Activated CD8-positive, alpha-beta T cell treated with anti-CD3 and anti-CD28 coated beads for 36 hours (primary cell): ENCODE data around the gene NKX2-1. TPM values are rescaled to one million over a fixed set of nuclear protein-coding genes. Genes with fewer than 3 reads are reported as not detected.

ENCODE experiments used
- ATAC-seq: fragments of 200-7000 bp; cut with Tn5 transposase; one replicate; pipeline ENCODE4 v1.10.0; 2021; ENCODE audit warnings: mild to moderate bottlenecking, moderate library complexity
- CTCF ChIA-PET: fragments of 350-600 bp; sonication (Branson Sonifier 250); formaldehyde crosslinking; loops from one replicate; lab custom pipeline; 2021; ENCODE audit warnings: antibody characterized with exemption; lab: Charles Lee
- POLR2A ChIA-PET: fragments of 350-600 bp; sonication (Branson Sonifier 250); formaldehyde crosslinking; loops from one replicate; lab custom pipeline; 2021; ENCODE audit warnings: antibody characterized with exemption; lab: Charles Lee
- DNase-seq: peaks from one replicate; pipeline ENCODE4 v3.0.0-alpha.2; 2020
- H3K27ac Mint-ChIP-seq: one replicate; pipeline ENCODE4 v1.8.0; 2021; ENCODE audit warnings: mild to moderate bottlenecking, mixed read lengths
- H3K27me3 Mint-ChIP-seq: one replicate; pipeline ENCODE4 v1.8.0; 2021; ENCODE audit warnings: mixed read lengths
- H3K36me3 Mint-ChIP-seq: one replicate; pipeline ENCODE4 v1.8.0; 2021; ENCODE audit warnings: low read depth, mixed read lengths
- H3K4me1 Mint-ChIP-seq: one replicate; pipeline ENCODE4 v1.8.0; 2021; ENCODE audit warnings: low read depth, mixed read lengths
- H3K4me3 Mint-ChIP-seq: one replicate; pipeline ENCODE4 v1.8.0; 2021; ENCODE audit warnings: mild to moderate bottlenecking, moderate library complexity, mixed read lengths
- H3K9me3 Mint-ChIP-seq: one replicate; pipeline ENCODE4 v1.8.0; 2021; ENCODE audit warnings: mixed read lengths
- intact Hi-C: fragments of 100-400 bp; cut with micrococcal nuclease; formaldehyde crosslinking; loops from one replicate; pipeline ENCODE4 v1.10.0; 2022
- total RNA-seq, 2 experiments: library from RNA; stranded (reverse); gene quantifications; one replicate each; pipeline ENCODE4 v1.2.3, GENCODE V29; 2021
- TF ChIP-seq, protein P1 (sequence below): fragments of 200-600 bp; IDR thresholded peaks from one replicate; pipeline ENCODE4 v1.8.0; 2022; ENCODE audit warnings: antibody characterized with exemption, mild to moderate bottlenecking

NKX2-1 gene
- total RNA-seq, 2 experiments from 2014 or later = 0.25 TPM; not detected in 1

DNA sequence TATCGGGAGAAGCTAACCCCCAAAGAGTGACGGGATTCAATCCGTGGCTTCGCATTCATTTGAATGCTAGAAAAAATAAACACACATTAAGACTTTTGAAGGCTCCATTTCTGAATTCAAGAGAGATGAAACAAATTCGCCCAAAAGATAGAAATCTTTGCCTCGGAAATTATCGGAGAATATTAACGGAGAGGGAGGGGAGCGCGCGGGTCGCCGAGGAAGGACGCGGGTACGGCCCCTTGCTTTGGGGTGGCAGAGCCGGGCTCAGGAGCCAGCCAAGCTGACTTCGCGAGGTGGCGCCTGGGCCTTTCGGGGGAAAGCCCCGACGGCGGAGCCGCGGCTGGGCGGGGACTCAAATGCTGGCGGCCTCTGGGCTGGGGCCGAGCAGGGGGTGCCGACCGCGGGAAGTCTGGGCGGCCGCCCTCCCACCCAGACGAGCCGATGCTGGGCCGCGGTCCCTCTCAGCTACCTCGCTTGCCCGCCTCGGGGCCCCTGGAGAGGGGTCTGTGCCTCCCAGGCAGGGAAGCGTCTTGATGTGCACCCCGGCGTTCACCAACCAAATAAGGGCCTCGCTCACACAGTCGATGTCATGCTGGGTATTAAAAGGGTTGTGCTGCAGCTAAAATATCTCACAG is 14.7 kb downstream of the NKX2-1 start:
- ATAC-seq (peak; percentile 42), DNase-seq (no peak)
- Mint-ChIP-seq H3K4me3 (no peak overlapping the region), H3K36me3 (peaks cover 2% of the 10 kb centered on the region), H3K9me3 (peaks cover 2% of the 10 kb centered on the region), H3K4me1 (peaks cover 9% of the 10 kb centered on the region), H3K27me3 (peaks cover 72% of the 10 kb centered on the region), H3K27ac (no peak overlapping the region)
- intact Hi-C loops = loop anchor here (5.0 kb wide), 1 partner anchor 152 kb away; no protein-coding TSS in a partner anchor
- TF ChIP-seq, protein P1, sequence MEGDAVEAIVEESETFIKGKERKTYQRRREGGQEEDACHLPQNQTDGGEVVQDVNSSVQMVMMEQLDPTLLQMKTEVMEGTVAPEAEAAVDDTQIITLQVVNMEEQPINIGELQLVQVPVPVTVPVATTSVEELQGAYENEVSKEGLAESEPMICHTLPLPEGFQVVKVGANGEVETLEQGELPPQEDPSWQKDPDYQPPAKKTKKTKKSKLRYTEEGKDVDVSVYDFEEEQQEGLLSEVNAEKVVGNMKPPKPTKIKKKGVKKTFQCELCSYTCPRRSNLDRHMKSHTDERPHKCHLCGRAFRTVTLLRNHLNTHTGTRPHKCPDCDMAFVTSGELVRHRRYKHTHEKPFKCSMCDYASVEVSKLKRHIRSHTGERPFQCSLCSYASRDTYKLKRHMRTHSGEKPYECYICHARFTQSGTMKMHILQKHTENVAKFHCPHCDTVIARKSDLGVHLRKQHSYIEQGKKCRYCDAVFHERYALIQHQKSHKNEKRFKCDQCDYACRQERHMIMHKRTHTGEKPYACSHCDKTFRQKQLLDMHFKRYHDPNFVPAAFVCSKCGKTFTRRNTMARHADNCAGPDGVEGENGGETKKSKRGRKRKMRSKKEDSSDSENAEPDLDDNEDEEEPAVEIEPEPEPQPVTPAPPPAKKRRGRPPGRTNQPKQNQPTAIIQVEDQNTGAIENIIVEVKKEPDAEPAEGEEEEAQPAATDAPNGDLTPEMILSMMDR = no peak
- POLR2A ChIA-PET = interaction anchor here (0.7 kb wide), 1 partner anchor 13 kb away, joined by 4 read pairs; no protein-coding TSS in a partner anchor
- CTCF ChIA-PET = interaction anchor here (1.8 to 3.3 kb wide), 2 partner anchors 15 to 19 kb away, joined by 4 to 15 read pairs; partner anchors contain the start of gene NKX2-1

DNA sequence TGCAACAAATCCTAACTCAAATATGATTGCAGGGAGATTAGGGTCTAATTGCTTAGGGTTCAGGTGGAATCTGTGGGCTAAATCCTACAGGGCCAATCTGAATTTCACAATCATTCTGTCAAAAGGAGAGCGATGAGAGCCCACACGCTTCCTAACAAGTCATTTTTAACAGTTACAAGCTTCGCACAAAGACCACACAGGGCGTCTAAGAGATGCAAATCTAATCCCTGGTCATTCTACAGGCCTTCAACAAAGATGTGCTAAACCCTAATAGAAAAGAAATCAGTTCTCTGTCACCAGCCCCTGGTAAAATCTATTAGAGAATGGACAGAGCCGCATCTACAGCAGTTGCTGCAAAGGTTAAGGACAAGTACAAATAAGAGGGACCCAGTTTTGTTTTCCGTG is 15.3 kb downstream of the NKX2-1 start:
- DNase-seq (no peak), ATAC-seq (no peak)
- ChIA-PET POLR2A (interaction anchor here (0.7 kb wide), 1 partner anchor 14 kb away, joined by 4 read pairs; no protein-coding TSS in a partner anchor), CTCF (interaction anchor here (1.8 to 3.3 kb wide), 2 partner anchors 16 to 20 kb away, joined by 4 to 15 read pairs; partner anchors contain the start of gene NKX2-1)
- TF ChIP-seq, protein P1 = no peak
- intact Hi-C loops = loop anchor here (5.0 kb wide), 1 partner anchor 153 kb away; no protein-coding TSS in a partner anchor
- Mint-ChIP-seq H3K4me3 (no peak overlapping the region), H3K36me3 (peaks cover 2% of the 10 kb centered on the region), H3K27ac (no peak overlapping the region), H3K27me3 (peaks cover 72% of the 10 kb centered on the region), H3K9me3 (peaks cover 2% of the 10 kb centered on the region), H3K4me1 (peaks cover 9% of the 10 kb centered on the region)

DNA sequence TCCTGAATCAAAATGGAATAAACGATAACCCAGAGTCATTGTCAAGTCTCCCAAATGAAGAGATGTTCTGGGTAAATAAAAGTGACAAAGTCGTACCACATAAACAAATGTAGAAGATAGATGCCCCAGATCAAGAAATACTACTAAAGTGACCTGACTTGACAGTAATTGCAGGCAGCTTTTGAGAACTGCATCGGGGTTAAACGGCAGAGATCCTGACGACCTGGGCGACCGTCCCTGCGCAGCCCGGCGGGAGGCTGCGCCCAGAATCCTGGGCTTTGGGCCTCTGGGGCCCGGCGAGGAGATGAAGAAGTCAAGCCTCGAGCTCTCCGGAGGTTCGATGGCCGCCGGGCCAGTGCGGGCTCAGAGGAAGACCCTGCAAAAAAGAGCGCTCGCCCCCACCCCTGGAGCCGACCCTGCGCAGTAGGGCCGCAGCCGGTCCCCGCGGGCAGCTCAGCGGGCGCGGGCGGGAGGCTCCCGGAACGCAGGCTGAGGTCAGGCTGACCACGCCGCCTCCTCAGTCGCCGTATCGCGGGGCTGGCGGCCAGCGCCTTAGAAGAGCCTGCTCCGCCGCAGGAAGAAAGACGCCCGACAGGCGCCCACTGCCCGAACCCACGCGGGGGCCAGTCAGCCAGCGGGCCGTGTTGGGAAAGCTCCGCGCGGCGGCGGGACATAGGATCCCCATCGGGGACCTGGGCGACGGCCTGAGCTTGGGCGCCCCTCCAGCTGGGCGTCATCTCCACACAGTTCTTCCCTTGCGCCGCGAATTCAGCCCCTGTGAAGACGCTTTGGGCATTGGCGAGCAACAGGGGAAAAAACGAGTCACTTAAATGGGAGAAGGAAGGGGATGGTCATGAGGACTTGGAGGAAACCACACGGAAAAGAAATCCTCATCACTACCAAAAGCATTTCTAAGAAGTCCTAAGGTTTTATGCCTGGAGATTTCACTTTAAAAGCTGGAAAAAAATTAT is 16.0 kb downstream of the NKX2-1 start:
- POLR2A ChIA-PET = no interaction called here
- no peaks in the 10 kb centered on the region for H3K9me3 Mint-ChIP-seq
- intact Hi-C loops = no loop called here
- H3K36me3 Mint-ChIP-seq = peaks cover 2% of the 10 kb centered on the region
- CTCF ChIA-PET = interaction anchor here (1.8 to 3.3 kb wide), 2 partner anchors 17 to 20 kb away, joined by 4 to 15 read pairs; partner anchors contain the start of gene NKX2-1
- TF ChIP-seq, protein P1 = no peak
- H3K27ac Mint-ChIP-seq = no peak overlapping the region
- no peak for ATAC-seq
- peaks cover 67% of the 10 kb centered on the region for H3K27me3 Mint-ChIP-seq
- no peak overlapping the region for H3K4me3 Mint-ChIP-seq
- H3K4me1 Mint-ChIP-seq = peaks cover 9% of the 10 kb centered on the region
- no peak for DNase-seq

DNA sequence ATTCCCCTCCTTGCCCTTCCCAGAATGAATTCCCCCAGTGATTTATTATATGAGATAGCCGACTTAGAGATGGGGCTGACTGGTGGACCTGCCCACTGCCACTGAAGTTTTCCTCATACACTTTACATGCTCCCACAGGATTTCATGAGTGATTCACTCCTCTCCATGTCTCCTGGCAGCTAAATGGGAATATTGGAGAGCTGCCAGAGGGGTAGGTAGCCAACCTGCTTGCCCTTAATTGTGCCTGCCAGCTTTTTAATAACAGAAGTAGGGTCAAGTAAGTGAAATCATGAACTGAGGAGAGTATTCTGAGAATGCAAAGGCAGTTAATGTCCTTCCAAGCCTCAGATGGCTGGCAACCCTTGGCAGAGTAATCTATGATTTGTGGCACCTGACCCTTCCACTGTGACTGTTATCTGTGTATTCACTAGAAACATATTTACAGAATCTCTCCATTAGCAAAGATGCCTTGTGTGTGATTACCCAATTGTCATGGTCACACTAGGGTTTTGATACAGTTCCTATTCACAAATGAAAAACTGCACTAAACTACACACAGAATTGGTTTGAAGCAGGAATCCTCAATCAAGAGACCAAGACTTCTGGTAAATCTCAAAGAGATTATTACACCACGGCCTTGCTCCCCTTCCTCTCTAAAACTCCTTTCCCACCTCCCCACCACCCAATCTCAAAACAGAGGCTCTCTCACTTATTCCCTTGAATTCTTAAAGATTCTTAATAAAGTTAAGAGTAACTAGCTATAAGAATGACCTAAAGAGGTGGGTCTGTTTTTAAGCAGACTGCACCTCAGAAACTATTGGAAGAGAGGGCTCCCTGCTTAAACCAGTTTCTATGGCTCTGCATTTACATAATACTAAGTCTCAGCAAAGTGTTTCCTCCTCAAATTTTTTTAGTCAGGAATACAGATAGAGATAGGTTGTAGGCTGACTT is 17.2 kb downstream of the NKX2-1 start:
- no peak overlapping the region for H3K4me3 Mint-ChIP-seq
- intact Hi-C loops = no loop called here
- peaks cover 9% of the 10 kb centered on the region for H3K4me1 Mint-ChIP-seq
- ChIA-PET CTCF (no interaction called here), POLR2A (no interaction called here)
- no peaks in the 10 kb centered on the region for H3K9me3 Mint-ChIP-seq
- TF ChIP-seq, protein P1 = no peak
- DNase-seq (no peak), ATAC-seq (no peak)
- H3K27ac Mint-ChIP-seq = no peak overlapping the region
- peaks cover 64% of the 10 kb centered on the region for H3K27me3 Mint-ChIP-seq
- H3K36me3 Mint-ChIP-seq = peaks cover 2% of the 10 kb centered on the region
